Measurements from ENCODE around the gene CWC27.
A peak's percentile ranks its signal among the peaks of the same experiment; 100 is the strongest.

CWC27 gene

GRCh38 chr5:64918083-64918482 lies 149.4 kb downstream of the CWC27 start:
- no peak overlapping the region for H3K4me3 ChIP-seq (ENCODE audit: severe bottlenecking)
- H3K27me3 ChIP-seq (ENCODE audit: insufficient read depth, poor library complexity, severe bottlenecking): no peaks in the 10 kb centered on the region
- no peaks in the 10 kb centered on the region for H3K9me3 ChIP-seq (ENCODE audit: severe bottlenecking)
- H3K36me3 ChIP-seq (ENCODE audit: low read depth): no peaks in the 10 kb centered on the region
- no peaks in the 10 kb centered on the region for H3K4me1 ChIP-seq (ENCODE audit: insufficient read depth, poor library complexity, severe bottlenecking)
- no peak for TF ChIP-seq CTCF (IDR thresholded peaks at IDR 0.05; ENCODE audit: poor library complexity, severe bottlenecking)
- no peak for DNase-seq (ENCODE audit: low spot score)
- no peak for ATAC-seq (ENCODE audit: low read depth)
- H3K27ac ChIP-seq (ENCODE audit: poor library complexity, severe bottlenecking): no peak overlapping the region

GRCh38 chr5:64921386-64921785 lies 152.7 kb downstream of the CWC27 start:
- no peaks in the 10 kb centered on the region for H3K4me1 ChIP-seq (ENCODE audit: insufficient read depth, poor library complexity, severe bottlenecking)
- H3K27me3 ChIP-seq (ENCODE audit: insufficient read depth, poor library complexity, severe bottlenecking): no peaks in the 10 kb centered on the region
- no peaks in the 10 kb centered on the region for H3K36me3 ChIP-seq (ENCODE audit: low read depth)
- H3K27ac ChIP-seq (ENCODE audit: poor library complexity, severe bottlenecking): no peak overlapping the region
- no peaks in the 10 kb centered on the region for H3K9me3 ChIP-seq (ENCODE audit: severe bottlenecking)
- no peak for TF ChIP-seq CTCF (IDR thresholded peaks at IDR 0.05; ENCODE audit: poor library complexity, severe bottlenecking)
- DNase-seq (ENCODE audit: low spot score) (no peak), ATAC-seq (ENCODE audit: low read depth) (no peak)
- H3K4me3 ChIP-seq (ENCODE audit: severe bottlenecking): no peak overlapping the region

- DNase-seq (ENCODE audit: low spot score) (no peak), ATAC-seq (ENCODE audit: low read depth) (peak; percentile 42; the same call in 1 of the 3 replicates)
- Histone ChIP-seq H3K4me3 (ENCODE audit: severe bottlenecking) (no peak overlapping the region), H3K4me1 (ENCODE audit: insufficient read depth, poor library complexity, severe bottlenecking) (no peaks in the 10 kb centered on the region), H3K27ac (ENCODE audit: poor library complexity, severe bottlenecking) (no peak overlapping the region), H3K27me3 (ENCODE audit: insufficient read depth, poor library complexity, severe bottlenecking) (no peaks in the 10 kb centered on the region), H3K9me3 (ENCODE audit: severe bottlenecking) (no peaks in the 10 kb centered on the region), H3K36me3 (ENCODE audit: low read depth) (no peaks in the 10 kb centered on the region)
- TF ChIP-seq CTCF (IDR thresholded peaks at IDR 0.05; ENCODE audit: poor library complexity, severe bottlenecking): no peak
These were observed 154.5 kb downstream of the CWC27 start for GRCh38 chr5:64923151-64923685.

GRCh38 chr5:64925123-64925522 lies 156.4 kb downstream of the CWC27 start:
- ATAC-seq (ENCODE audit: low read depth) (no peak), DNase-seq (ENCODE audit: low spot score) (no peak)
- no peaks in the 10 kb centered on the region for H3K4me1 ChIP-seq (ENCODE audit: insufficient read depth, poor library complexity, severe bottlenecking)
- no peaks in the 10 kb centered on the region for H3K27me3 ChIP-seq (ENCODE audit: insufficient read depth, poor library complexity, severe bottlenecking)
- H3K36me3 ChIP-seq (ENCODE audit: low read depth): no peaks in the 10 kb centered on the region
- H3K4me3 ChIP-seq (ENCODE audit: severe bottlenecking): no peak overlapping the region
- no peak for TF ChIP-seq CTCF (IDR thresholded peaks at IDR 0.05; ENCODE audit: poor library complexity, severe bottlenecking)
- no peaks in the 10 kb centered on the region for H3K9me3 ChIP-seq (ENCODE audit: severe bottlenecking)
- H3K27ac ChIP-seq (ENCODE audit: poor library complexity, severe bottlenecking): no peak overlapping the region

- Histone ChIP-seq H3K4me1 (ENCODE audit: insufficient read depth, poor library complexity, severe bottlenecking) (no peaks in the 10 kb centered on the region), H3K27ac (ENCODE audit: poor library complexity, severe bottlenecking) (no peak overlapping the region), H3K27me3 (ENCODE audit: insufficient read depth, poor library complexity, severe bottlenecking) (no peaks in the 10 kb centered on the region), H3K9me3 (ENCODE audit: severe bottlenecking) (no peaks in the 10 kb centered on the region), H3K4me3 (ENCODE audit: severe bottlenecking) (no peak overlapping the region), H3K36me3 (ENCODE audit: low read depth) (no peaks in the 10 kb centered on the region)
- no peak for ATAC-seq (ENCODE audit: low read depth)
- no peak for DNase-seq (ENCODE audit: low spot score)
- TF ChIP-seq CTCF (IDR thresholded peaks at IDR 0.05; ENCODE audit: poor library complexity, severe bottlenecking): no peak
These were observed 161.1 kb downstream of the CWC27 start for GRCh38 chr5:64929833-64930232.
